GM12872 (cell line): ENCODE results near the gene NDUFV1.

Experiments
- TF ChIP-seq, protein P1 (sequence below): IDR thresholded peaks from 3 replicates; pipeline ENCODE4 v1.5.1; 2011; ENCODE audit warnings: low read depth, mild to moderate bottlenecking, low read length, moderate library complexity; ENCODE audit not compliant: insufficient read depth

NDUFV1 gene

GRCh38 chr11:67583247-67584204 lies 23.2 kb upstream of the NDUFV1 start, which contains the start of gene GSTP1:
TSS of gene GSTP1 (plus strand) at chr11:67583812. CDS start at chr11:67583844, 32 bp downstream.
- TF ChIP-seq, protein P1, sequence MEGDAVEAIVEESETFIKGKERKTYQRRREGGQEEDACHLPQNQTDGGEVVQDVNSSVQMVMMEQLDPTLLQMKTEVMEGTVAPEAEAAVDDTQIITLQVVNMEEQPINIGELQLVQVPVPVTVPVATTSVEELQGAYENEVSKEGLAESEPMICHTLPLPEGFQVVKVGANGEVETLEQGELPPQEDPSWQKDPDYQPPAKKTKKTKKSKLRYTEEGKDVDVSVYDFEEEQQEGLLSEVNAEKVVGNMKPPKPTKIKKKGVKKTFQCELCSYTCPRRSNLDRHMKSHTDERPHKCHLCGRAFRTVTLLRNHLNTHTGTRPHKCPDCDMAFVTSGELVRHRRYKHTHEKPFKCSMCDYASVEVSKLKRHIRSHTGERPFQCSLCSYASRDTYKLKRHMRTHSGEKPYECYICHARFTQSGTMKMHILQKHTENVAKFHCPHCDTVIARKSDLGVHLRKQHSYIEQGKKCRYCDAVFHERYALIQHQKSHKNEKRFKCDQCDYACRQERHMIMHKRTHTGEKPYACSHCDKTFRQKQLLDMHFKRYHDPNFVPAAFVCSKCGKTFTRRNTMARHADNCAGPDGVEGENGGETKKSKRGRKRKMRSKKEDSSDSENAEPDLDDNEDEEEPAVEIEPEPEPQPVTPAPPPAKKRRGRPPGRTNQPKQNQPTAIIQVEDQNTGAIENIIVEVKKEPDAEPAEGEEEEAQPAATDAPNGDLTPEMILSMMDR: peak; percentile 68

DNA sequence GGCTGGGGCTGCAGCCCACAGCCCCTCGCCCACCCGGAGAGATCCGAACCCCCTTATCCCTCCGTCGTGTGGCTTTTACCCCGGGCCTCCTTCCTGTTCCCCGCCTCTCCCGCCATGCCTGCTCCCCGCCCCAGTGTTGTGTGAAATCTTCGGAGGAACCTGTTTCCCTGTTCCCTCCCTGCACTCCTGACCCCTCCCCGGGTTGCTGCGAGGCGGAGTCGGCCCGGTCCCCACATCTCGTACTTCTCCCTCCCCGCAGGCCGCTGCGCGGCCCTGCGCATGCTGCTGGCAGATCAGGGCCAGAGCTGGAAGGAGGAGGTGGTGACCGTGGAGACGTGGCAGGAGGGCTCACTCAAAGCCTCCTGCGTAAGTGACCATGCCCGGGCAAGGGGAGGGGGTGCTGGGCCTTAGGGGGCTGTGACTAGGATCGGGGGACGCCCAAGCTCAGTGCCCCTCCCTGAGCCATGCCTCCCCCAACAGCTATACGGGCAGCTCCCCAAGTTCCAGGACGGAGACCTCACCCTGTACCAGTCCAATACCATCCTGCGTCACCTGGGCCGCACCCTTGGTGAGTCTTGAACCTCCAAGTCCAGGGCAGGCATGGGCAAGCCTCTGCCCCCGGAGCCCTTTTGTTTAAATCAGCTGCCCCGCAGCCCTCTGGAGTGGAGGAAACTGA lies 22.4 kb upstream of the NDUFV1 start:
- TF ChIP-seq, protein P1: no peak

DNA sequence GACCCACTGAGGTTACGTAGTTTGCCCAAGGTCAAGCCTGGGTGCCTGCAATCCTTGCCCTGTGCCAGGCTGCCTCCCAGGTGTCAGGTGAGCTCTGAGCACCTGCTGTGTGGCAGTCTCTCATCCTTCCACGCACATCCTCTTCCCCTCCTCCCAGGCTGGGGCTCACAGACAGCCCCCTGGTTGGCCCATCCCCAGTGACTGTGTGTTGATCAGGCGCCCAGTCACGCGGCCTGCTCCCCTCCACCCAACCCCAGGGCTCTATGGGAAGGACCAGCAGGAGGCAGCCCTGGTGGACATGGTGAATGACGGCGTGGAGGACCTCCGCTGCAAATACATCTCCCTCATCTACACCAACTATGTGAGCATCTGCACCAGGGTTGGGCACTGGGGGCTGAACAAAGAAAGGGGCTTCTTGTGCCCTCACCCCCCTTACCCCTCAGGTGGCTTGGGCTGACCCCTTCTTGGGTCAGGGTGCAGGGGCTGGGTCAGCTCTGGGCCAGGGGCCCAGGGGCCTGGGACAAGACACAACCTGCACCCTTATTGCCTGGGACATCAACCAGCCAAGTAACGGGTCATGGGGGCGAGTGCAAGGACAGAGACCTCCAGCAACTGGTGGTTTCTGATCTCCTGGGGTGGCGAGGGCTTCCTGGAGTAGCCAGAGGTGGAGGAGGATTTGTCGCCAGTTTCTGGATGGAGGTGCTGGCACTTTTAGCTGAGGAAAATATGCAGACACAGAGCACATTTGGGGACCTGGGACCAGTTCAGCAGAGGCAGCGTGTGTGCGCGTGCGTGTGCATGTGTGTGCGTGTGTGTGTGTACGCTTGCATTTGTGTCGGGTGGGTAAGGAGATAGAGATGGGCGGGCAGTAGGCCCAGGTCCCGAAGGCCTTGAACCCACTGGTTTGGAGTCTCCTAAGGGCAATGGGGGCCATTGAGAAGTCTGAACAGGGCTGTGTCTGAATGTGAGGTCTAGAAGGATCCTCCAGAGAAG lies 21.6 kb upstream of the NDUFV1 start:
- TF ChIP-seq, protein P1: no peak

DNA sequence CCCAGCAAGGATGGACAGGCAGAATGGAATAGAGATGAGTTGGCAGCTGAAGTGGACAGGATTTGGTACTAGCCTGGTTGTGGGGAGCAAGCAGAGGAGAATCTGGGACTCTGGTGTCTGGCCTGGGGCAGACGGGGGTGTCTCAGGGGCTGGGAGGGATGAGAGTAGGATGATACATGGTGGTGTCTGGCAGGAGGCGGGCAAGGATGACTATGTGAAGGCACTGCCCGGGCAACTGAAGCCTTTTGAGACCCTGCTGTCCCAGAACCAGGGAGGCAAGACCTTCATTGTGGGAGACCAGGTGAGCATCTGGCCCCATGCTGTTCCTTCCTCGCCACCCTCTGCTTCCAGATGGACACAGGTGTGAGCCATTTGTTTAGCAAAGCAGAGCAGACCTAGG lies 20.8 kb upstream of the NDUFV1 start:
- TF ChIP-seq, protein P1: no peak

DNA sequence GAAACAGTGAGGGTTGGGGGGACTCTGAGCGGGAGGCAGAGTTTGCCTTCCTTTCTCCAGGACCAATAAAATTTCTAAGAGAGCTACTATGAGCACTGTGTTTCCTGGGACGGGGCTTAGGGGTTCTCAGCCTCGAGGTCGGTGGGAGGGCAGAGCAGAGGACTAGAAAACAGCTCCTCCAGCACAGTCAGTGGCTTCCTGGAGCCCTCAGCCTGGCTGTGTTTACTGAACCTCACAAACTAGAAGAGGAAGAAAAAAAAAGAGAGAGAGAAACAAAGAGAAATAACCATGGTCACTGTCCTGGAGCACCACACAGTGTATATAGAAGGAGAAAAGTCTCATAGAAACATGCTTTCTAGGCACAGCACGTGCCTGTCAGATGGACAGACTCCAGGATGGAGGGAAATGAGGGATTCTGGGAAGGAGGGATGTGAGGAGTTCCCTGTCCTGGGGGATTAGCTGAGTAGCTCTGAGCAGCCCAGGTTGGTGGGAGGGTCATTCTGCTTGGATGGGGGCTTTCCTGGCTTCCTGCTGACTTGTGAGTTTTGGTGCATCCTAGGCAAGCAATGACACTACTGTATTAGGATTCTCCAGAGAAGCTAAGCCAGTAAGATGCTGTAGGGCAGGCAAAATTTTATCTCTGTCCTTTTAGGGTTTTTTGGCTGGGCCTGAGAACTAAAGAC lies 20.0 kb upstream of the NDUFV1 start:
- TF ChIP-seq, protein P1: no peak

- TF ChIP-seq, protein P1: no peak
Measured at GRCh38 chr11:67588136-67588503, 18.6 kb upstream of the NDUFV1 start.
